Activated CD8-positive, alpha-beta memory T cell treated with anti-CD3 and anti-CD28 coated beads, Interleukin-2, amount 50 U/mL, for 1 hour (primary cell): ENCODE measurements around the gene HOXC4.

Experiments used
- DNase-seq: peaks from one replicate; pipeline ENCODE4 v3.0.0-alpha.2; 2020; ENCODE audit errors: extremely low read depth

The HOXC4 gene

GRCh38 chr12:54029529-54030441 is 23.9 kb upstream of the HOXC4 start:
- DNase-seq, result no peak

GRCh38 chr12:54030442-54030801 is 23.2 kb upstream of the HOXC4 start:
- DNase-seq, result no peak

GRCh38 chr12:54030889-54031471 is 22.7 kb upstream of the HOXC4 start:
- DNase-seq, result no peak

GRCh38 chr12:54031480-54031879 is 22.2 kb upstream of the HOXC4 start:
- DNase-seq, result no peak

GRCh38 chr12:54032086-54032619 is 21.5 kb upstream of the HOXC4 start:
- DNase-seq, result no peak

- DNase-seq, result no peak
These were observed 21.0 kb upstream of the HOXC4 start, which contains the start of gene HOXC5 for GRCh38 chr12:54032627-54033100. Gene HOXC5 (plus strand): TSS chr12:54033050. CDS start chr12:54033123, 73 bp downstream.

- no peak for DNase-seq
These were observed 20.3 kb upstream of the HOXC4 start for GRCh38 chr12:54033106-54033979.

GRCh38 chr12:54033980-54034784 is 19.5 kb upstream of the HOXC4 start:
- DNase-seq, result no peak

GRCh38 chr12:54034785-54035310 is 18.8 kb upstream of the HOXC4 start:
- DNase-seq, result no peak

- no peak for DNase-seq
These were observed 17.9 kb upstream of the HOXC4 start for GRCh38 chr12:54035568-54036264.

GRCh38 chr12:54036620-54037359 is 16.8 kb upstream of the HOXC4 start:
- no peak for DNase-seq

- no peak for DNase-seq
These were observed 16.0 kb upstream of the HOXC4 start for GRCh38 chr12:54037360-54038283.

GRCh38 chr12:54038284-54038870 is 15.3 kb upstream of the HOXC4 start:
- no peak for DNase-seq

- DNase-seq, result no peak
These were observed 14.7 kb upstream of the HOXC4 start for GRCh38 chr12:54038871-54039414.

- DNase-seq, result no peak
These were observed 14.1 kb upstream of the HOXC4 start for GRCh38 chr12:54039417-54040147.

- no peak for DNase-seq
These were observed 13.5 kb upstream of the HOXC4 start for GRCh38 chr12:54040148-54040494.

- no peak for DNase-seq
These were observed 13.0 kb upstream of the HOXC4 start for GRCh38 chr12:54040648-54041047.
